Upper lobe of right lung (tissue), 1 donor: Measurements from ENCODE around the gene SARDH. TPM values are rescaled to one million over a fixed set of nuclear protein-coding genes. Genes with fewer than 3 reads are reported as not detected.

ENCODE experiments used
- ATAC-seq: fragments of 200-7000 bp; cut with Tn5 transposase; one replicate; pipeline ENCODE4 v1.9.1; 2020; ENCODE audit warnings: mild to moderate bottlenecking, moderate library complexity
- DNase-seq: peaks from one replicate; pipeline ENCODE4 v3.0.0-alpha.2; 2020
- H3K27ac ChIP-seq: fragments of 200-600 bp; one replicate; pipeline ENCODE4 v1.8.0; 2022
- H3K27me3 ChIP-seq: fragments of 200-600 bp; one replicate; pipeline ENCODE4 v1.8.0; 2022; ENCODE audit warnings: mild to moderate bottlenecking
- H3K36me3 ChIP-seq: fragments of 200-600 bp; one replicate; pipeline ENCODE4 v1.8.0; 2022
- H3K4me1 ChIP-seq: fragments of 200-600 bp; one replicate; pipeline ENCODE4 v1.8.0; 2022
- H3K4me3 ChIP-seq: fragments of 200-600 bp; one replicate; pipeline ENCODE4 v1.8.0; 2022; ENCODE audit warnings: mild to moderate bottlenecking
- H3K9me3 ChIP-seq: fragments of 200-600 bp; one replicate; pipeline ENCODE4 v1.8.0; 2022
- intact Hi-C: fragments of 100-400 bp; cut with DNase I; formaldehyde crosslinking; loops from one replicate; pipeline ENCODE4 v1.11.0; 2022
- total RNA-seq: library from RNA; stranded (reverse); fragmentation: NEBNext Ultra II Directional; extraction: Animal tissue kit (Norgen Biotek cat#: 25700); gene quantifications from one replicate; pipeline ENCODE4 v1.2.1, GENCODE V29; 2021
- TF ChIP-seq, protein P1 (sequence below): fragments of 200-600 bp; IDR thresholded peaks from one replicate; pipeline ENCODE4 v1.8.0; 2022; ENCODE audit warnings: antibody characterized with exemption
- donor health status: DM: no; HTN: yes; CAD: no; lungs with severe emphysema.

SARDH gene
- total RNA-seq, 1 donor from 2014 or later = 6.8 TPM

GRCh38 chr9:133641861-133642595 lies 96.1 kb downstream of the SARDH start:
- no peaks in the 10 kb centered on the region for H3K27me3 ChIP-seq
- no peaks in the 10 kb centered on the region for H3K9me3 ChIP-seq
- intact Hi-C loops = no loop called here
- ATAC-seq = no peak
- no peak for DNase-seq
- H3K4me1 ChIP-seq = no peaks in the 10 kb centered on the region
- H3K36me3 ChIP-seq = no peaks in the 10 kb centered on the region
- TF ChIP-seq, protein P1, sequence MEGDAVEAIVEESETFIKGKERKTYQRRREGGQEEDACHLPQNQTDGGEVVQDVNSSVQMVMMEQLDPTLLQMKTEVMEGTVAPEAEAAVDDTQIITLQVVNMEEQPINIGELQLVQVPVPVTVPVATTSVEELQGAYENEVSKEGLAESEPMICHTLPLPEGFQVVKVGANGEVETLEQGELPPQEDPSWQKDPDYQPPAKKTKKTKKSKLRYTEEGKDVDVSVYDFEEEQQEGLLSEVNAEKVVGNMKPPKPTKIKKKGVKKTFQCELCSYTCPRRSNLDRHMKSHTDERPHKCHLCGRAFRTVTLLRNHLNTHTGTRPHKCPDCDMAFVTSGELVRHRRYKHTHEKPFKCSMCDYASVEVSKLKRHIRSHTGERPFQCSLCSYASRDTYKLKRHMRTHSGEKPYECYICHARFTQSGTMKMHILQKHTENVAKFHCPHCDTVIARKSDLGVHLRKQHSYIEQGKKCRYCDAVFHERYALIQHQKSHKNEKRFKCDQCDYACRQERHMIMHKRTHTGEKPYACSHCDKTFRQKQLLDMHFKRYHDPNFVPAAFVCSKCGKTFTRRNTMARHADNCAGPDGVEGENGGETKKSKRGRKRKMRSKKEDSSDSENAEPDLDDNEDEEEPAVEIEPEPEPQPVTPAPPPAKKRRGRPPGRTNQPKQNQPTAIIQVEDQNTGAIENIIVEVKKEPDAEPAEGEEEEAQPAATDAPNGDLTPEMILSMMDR = no peak
- H3K27ac ChIP-seq = no peak overlapping the region
- H3K4me3 ChIP-seq = no peak overlapping the region

GRCh38 chr9:133641396-133641655 lies 96.8 kb downstream of the SARDH start:
- intact Hi-C loops = no loop called here
- Histone ChIP-seq H3K4me3 (no peak overlapping the region), H3K27me3 (no peaks in the 10 kb centered on the region), H3K4me1 (no peaks in the 10 kb centered on the region), H3K36me3 (no peaks in the 10 kb centered on the region), H3K9me3 (no peaks in the 10 kb centered on the region), H3K27ac (no peak overlapping the region)
- DNase-seq (no peak), ATAC-seq (no peak)
- TF ChIP-seq, protein P1 = no peak

- H3K27ac ChIP-seq = no peak overlapping the region
- no peak for DNase-seq
- no peaks in the 10 kb centered on the region for H3K36me3 ChIP-seq
- no peak for ATAC-seq
- no peaks in the 10 kb centered on the region for H3K27me3 ChIP-seq
- H3K4me3 ChIP-seq = no peak overlapping the region
- TF ChIP-seq, protein P1 = no peak
- H3K4me1 ChIP-seq = no peaks in the 10 kb centered on the region
- intact Hi-C loops = no loop called here
- no peaks in the 10 kb centered on the region for H3K9me3 ChIP-seq
These were observed 97.4 kb downstream of the SARDH start for GRCh38 chr9:133640580-133641395.

GRCh38 chr9:133640160-133640559 lies 98.0 kb downstream of the SARDH start:
- intact Hi-C loops = no loop called here
- no peaks in the 10 kb centered on the region for H3K9me3 ChIP-seq
- no peak for ATAC-seq
- DNase-seq = no peak
- peaks cover 2% of the 10 kb centered on the region for H3K27me3 ChIP-seq
- no peaks in the 10 kb centered on the region for H3K4me1 ChIP-seq
- no peak overlapping the region for H3K4me3 ChIP-seq
- TF ChIP-seq, protein P1 = no peak
- H3K27ac ChIP-seq = no peak overlapping the region
- no peaks in the 10 kb centered on the region for H3K36me3 ChIP-seq

DNA sequence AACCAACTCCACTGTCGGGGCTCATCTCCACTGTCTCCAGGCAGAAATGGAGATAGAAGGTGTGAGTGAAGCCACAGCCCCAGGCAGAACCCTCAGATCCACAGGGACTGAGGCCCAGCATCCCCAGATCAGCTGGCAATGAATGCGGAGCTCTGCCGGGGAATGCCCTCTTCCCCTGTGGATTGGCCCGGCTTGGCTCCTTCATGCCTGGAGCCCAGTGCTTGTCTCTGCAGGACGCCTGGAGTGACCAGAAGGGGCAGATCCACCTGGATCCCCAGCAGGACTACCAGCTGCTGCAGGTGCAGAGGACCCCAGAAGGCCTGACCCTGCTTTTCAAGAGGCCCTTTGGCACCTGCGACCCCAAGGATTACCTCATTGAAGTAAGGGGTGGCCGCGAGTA lies 98.5 kb downstream of the SARDH start:
- no peaks in the 10 kb centered on the region for H3K4me1 ChIP-seq
- no peaks in the 10 kb centered on the region for H3K36me3 ChIP-seq
- no peaks in the 10 kb centered on the region for H3K9me3 ChIP-seq
- DNase-seq = no peak
- TF ChIP-seq, protein P1 = no peak
- H3K4me3 ChIP-seq = no peak overlapping the region
- peaks cover 2% of the 10 kb centered on the region for H3K27me3 ChIP-seq
- intact Hi-C loops = no loop called here
- no peak for ATAC-seq
- no peak overlapping the region for H3K27ac ChIP-seq
